Ovary (tissue), 9 donors: ENCODE measurements around the gene CRLF1. TPM values are rescaled to one million over a fixed set of nuclear protein-coding genes. Genes with fewer than 3 reads are reported as not detected.

Experiments used
- DNase-seq, 5 donors: peaks; one replicate each; pipeline ENCODE4 v3.0.0-alpha.2; 2019 to 2020
- H3K27ac ChIP-seq, 2 donors: fragments of 200-600 bp; one replicate each; pipeline versions ENCODE4 v1.5.1 to v1.8.0; 2019 to 2022
- H3K27me3 ChIP-seq: fragments of 200-600 bp; one replicate; pipeline ENCODE4 v1.8.0; 2022
- H3K36me3 ChIP-seq: fragments of 200-600 bp; sonication (generic); one replicate; pipeline ENCODE4 v1.5.1; 2019
- H3K4me1 ChIP-seq: one replicate; pipeline ENCODE4 v1.8.1; 2013; ENCODE audit warnings: mild to moderate bottlenecking, moderate library complexity; ENCODE audit not compliant: insufficient read depth
- H3K4me3 ChIP-seq: fragments of 200-600 bp; sonication (generic); one replicate; pipeline ENCODE4 v1.5.1; 2017
- H3K9me3 ChIP-seq, 2 donors: fragments of 200-600 bp in 1 of 2; sonication (generic) in 1 of 2; one replicate each; pipeline versions ENCODE4 v1.5.1 to v1.8.1; 2013 to 2019; ENCODE audit warnings: mild to moderate bottlenecking in 1 of 2, moderate library complexity in 1 of 2
- EP300 ChIP-seq: sonication (generic); formaldehyde crosslinking; IDR thresholded peaks from one replicate; pipeline ENCODE4 v1.6.1; 2017; ENCODE audit warnings: antibody characterized with exemption
- POLR2A ChIP-seq: fragments of 450-650 bp; IDR thresholded peaks from one replicate; pipeline ENCODE4 v1.6.1; 2017; ENCODE audit warnings: antibody characterized with exemption, mild to moderate bottlenecking, moderate library complexity
- WGBS, 3 donors: extraction: QIAGEN DNeasy Blood & Tissue Kit in 1 of 3; methylation state at CpG; one replicate each; pipeline versions ENCODE4 v1.1.5 to v1.1.7; 2013 to 2017; 5-methylcytosine and 5-hydroxymethylcytosine counted together
- intact Hi-C, 4 donors: fragments of 100-400 bp; cut with DNase I; formaldehyde crosslinking; loops; one replicate each; pipeline versions ENCODE4 v1.11.0 to v1.15.1; 2022 to 2023
- polyA plus RNA-seq, 2 donors: library from polyadenylated mRNA; stranded (reverse); fragments of 200-250 nt in 1 of 2; fragments of 350-450 nt in 1 of 2; fragmentation: Illumina TruSeq in 1 of 2; extraction: RNeasy Lipid Tissue Mini Kit (QIAGEN cat#74804) in 1 of 2; gene quantifications; one replicate each; pipeline ENCODE4 v1.2.3, GENCODE V29; 2013 to 2014
- total RNA-seq, 7 donors: library from RNA; depleted of rRNA in 2 of 7; stranded (reverse); fragments of >200 nt in 2 of 7; fragmentation: NEBNext Ultra II Directional in 3 of 7; extraction: Animal tissue kit (Norgen Biotek cat#: 25700) in 3 of 7; gene quantifications; one replicate each; pipeline versions ENCODE4 v1.1.0 to v1.2.4, GENCODE V29; 2016 to 2023
- TF ChIP-seq, protein P1 (sequence below), 3 donors: fragments of 450-650 bp in 2 of 3; fragments of 200-600 bp in 1 of 3; IDR thresholded peaks; one replicate each; pipeline versions ENCODE4 v1.5.1 to v1.8.0; 2016 to 2022; ENCODE audit warnings: antibody characterized with exemption in 3 of 3, mild to moderate bottlenecking in 1 of 3
- donor health status: DM: no; HTN: no; CAD: no; lungs with moderate emphysema.
- donor health status: DM: no; HTN: no; CAD: no.
- donor health status: Bipolar disorder and iron deficiency.
- donor health status: DM: yes; HTN: yes; CAD: no.
- donor health status: DM: no; HTN: no; CAD: no.
- donor health status: DM: yes; HTN: yes; CAD: no.

The CRLF1 gene
- total and polyA plus RNA-seq, 9 donors: 0.51 to 1.2 (median 1.0) TPM; not detected in 3

DNA sequence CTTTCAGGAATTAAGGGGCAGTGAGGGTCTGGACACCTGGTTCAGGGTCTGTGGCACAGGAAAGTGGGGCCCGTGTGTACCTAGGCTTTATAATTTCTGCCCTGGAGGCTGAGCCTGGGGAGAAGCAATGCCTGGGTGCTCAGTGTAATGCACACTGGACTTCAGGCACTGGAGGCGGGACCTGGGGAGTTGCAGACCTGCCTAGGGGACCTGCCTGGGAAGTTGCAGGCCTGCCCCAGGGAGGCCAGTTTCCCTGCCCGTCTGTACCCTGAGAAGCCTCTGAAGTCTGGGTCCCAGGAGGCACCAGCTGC lies 3.6 kb upstream of the CRLF1 start:
- 41 to 49% methylated on average over 3 of the region's 3 CpGs; no CpG with 5 or more reads in 1 of the 3 donors for WGBS, 3 donors
- no peak for DNase-seq
- Histone ChIP-seq H3K4me3 (no peak overlapping the region), H3K36me3 (no peaks in the 10 kb centered on the region), H3K4me1 (peaks cover 3% of the 10 kb centered on the region), H3K27ac (no peak overlapping the region), H3K27me3 (peaks cover 9% of the 10 kb centered on the region), H3K9me3 (no peaks in the 10 kb centered on the region)
- intact Hi-C loops: no loop called here
- TF ChIP-seq EP300: no peak
- TF ChIP-seq POLR2A: no peak
- TF ChIP-seq, protein P1, sequence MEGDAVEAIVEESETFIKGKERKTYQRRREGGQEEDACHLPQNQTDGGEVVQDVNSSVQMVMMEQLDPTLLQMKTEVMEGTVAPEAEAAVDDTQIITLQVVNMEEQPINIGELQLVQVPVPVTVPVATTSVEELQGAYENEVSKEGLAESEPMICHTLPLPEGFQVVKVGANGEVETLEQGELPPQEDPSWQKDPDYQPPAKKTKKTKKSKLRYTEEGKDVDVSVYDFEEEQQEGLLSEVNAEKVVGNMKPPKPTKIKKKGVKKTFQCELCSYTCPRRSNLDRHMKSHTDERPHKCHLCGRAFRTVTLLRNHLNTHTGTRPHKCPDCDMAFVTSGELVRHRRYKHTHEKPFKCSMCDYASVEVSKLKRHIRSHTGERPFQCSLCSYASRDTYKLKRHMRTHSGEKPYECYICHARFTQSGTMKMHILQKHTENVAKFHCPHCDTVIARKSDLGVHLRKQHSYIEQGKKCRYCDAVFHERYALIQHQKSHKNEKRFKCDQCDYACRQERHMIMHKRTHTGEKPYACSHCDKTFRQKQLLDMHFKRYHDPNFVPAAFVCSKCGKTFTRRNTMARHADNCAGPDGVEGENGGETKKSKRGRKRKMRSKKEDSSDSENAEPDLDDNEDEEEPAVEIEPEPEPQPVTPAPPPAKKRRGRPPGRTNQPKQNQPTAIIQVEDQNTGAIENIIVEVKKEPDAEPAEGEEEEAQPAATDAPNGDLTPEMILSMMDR (IDR thresholded peaks at IDR 0.05): no peak

DNA sequence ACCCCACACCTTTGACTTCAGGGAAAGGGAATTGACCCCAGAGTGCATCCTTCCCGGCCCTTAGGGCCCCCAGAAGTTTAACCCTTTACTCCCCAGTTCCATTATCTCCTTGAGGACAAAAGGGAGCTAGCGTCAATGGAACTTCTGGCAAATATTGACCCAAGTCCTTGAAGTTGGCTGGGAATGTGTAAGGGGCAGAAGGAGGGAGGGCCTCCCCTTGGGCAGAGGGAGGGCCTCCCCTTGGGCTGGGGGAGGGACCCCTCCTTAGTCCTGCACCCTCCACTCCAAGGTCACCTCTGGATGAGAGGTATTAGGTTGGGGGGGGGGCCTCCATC lies 3.1 kb upstream of the CRLF1 start:
- Histone ChIP-seq H3K36me3 (no peaks in the 10 kb centered on the region), H3K27me3 (peaks cover 9% of the 10 kb centered on the region), H3K4me3 (no peak overlapping the region), H3K4me1 (peaks cover 3% of the 10 kb centered on the region), H3K9me3 (no peaks in the 10 kb centered on the region), H3K27ac (no peak overlapping the region)
- intact Hi-C loops: no loop called here
- no peak for DNase-seq
- TF ChIP-seq, protein P1 (IDR thresholded peaks at IDR 0.05): no peak
- TF ChIP-seq POLR2A: no peak
- TF ChIP-seq EP300: no peak
- WGBS, 3 donors: 26 to 37% (median 30%) methylated on average over 2 of the region's 2 CpGs

DNA sequence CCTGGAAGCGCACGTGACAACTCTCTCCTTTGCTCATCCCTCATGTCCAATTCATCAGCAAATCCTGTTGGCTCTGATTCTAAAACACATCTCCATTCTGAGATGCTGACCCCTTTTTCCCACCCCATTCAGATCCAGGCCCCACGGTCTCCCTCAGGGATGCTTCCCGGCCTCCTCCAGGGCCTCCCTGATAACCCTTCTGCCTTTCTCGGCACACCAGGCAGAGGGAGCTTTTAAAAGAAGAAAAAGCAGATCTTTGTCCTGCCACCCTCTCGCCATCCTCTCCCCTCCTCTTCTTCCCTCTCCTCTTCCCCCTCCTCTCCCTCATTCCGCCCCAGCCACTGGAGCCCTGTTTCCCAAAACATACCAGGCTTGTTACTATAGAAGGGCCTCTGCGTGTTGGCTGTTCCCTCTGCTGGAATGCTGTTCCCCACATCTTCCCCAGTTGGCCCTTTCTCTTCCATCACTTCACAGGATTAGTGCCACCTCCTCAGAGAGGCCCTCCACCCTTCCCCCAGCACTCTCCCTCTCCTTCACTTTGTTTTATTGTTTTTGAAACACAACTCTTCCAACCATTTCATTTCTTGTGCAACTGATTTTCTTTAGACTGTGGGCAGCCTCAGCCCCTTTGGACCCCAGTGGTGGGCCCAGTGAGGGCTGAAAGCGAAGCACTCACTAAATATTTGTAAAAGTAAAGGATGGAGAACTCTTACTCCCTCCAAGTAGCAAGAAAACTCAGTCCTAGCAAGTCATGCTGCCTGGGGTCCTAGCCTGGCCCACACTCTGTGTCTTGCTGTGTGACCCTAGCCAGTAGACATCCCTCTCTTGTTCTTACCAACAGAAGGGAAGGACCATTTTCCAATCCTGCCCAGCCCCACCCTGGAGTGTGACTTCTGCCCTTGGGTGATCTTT lies 2.5 kb upstream of the CRLF1 start:
- no peak overlapping the region for H3K4me3 ChIP-seq
- WGBS, 3 donors: 44 to 49% (median 48%) methylated on average over 9 of the region's 9 CpGs
- H3K36me3 ChIP-seq: no peaks in the 10 kb centered on the region
- no peak for DNase-seq
- TF ChIP-seq POLR2A: no peak
- TF ChIP-seq, protein P1 (IDR thresholded peaks at IDR 0.05): no peak
- TF ChIP-seq EP300: no peak
- intact Hi-C loops: no loop called here
- H3K9me3 ChIP-seq: no peaks in the 10 kb centered on the region
- peaks cover 9% of the 10 kb centered on the region for H3K27me3 ChIP-seq
- no peak overlapping the region for H3K27ac ChIP-seq
- H3K4me1 ChIP-seq: peaks cover 3% of the 10 kb centered on the region

DNA sequence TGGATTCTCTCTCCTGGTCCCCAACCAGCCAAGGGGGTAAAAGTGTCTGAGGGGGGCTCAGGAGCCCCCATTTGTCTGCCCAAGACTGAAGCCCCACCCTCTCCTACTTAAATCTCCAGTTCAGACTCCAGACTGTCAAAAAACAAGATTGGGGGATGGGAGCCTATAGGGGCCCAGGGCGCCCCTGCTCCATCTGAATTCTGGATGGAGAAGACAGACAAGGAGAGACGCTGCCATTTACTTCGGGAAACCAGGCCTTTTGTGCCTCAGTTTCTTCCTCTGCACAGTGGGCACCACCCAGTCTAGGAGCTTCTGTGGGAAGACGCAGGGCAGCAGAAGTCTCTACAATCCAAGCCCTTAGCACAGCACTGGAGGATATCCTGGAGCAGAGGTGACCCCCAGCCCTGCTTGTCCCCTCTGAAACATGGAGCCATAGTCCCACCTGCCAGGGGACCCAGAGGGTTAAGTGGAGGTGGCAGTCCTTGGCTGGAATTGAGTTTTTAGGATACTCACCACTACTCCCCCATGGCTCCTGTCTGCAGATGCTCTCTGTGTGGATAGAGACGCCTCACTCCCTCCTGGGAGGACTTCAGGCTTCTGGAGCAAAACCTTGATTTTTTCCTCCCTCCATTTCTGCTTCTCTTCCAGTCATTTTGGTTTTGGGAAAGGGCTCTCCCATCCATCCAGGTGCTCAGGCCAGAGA lies 1.7 kb upstream of the CRLF1 start:
- no peak for DNase-seq
- Histone ChIP-seq H3K4me1 (peaks cover 3% of the 10 kb centered on the region), H3K9me3 (no peaks in the 10 kb centered on the region), H3K27ac (no peak overlapping the region), H3K27me3 (peaks cover 11% of the 10 kb centered on the region), H3K4me3 (no peak overlapping the region), H3K36me3 (no peaks in the 10 kb centered on the region)
- 22 to 32% (median 22%) methylated on average over 5 of the region's 5 CpGs for WGBS, 3 donors
- intact Hi-C loops: no loop called here
- TF ChIP-seq POLR2A: no peak
- TF ChIP-seq, protein P1 (IDR thresholded peaks at IDR 0.05): no peak
- TF ChIP-seq EP300: no peak
